Astrocyte of the cerebellum (primary cell): ENCODE results near the gene PRSS27.

ENCODE experiments used
- DNase-seq: peaks from one replicate; pipeline ENCODE4 v3.0.0-alpha.2; 2011; ENCODE audit warnings: low read depth
- H3K4me3 ChIP-seq: 2 replicates; pipeline ENCODE4 v1.5.1; 2011; ENCODE audit warnings: mild to moderate bottlenecking, low read depth, low read length, moderate library complexity
- in situ Hi-C: cut with HindIII; loops from 2 replicates; pipeline ENCODE4 v1.10.0; 2017; ENCODE audit warnings: low sequenced_read_pairs
- TF ChIP-seq, protein P1 (sequence below): IDR thresholded peaks from 2 replicates; pipeline ENCODE4 v1.5.1; 2012; ENCODE audit warnings: low read length, low read depth, moderate library complexity, mild to moderate bottlenecking; ENCODE audit errors: missing control alignments

PRSS27 gene

DNA sequence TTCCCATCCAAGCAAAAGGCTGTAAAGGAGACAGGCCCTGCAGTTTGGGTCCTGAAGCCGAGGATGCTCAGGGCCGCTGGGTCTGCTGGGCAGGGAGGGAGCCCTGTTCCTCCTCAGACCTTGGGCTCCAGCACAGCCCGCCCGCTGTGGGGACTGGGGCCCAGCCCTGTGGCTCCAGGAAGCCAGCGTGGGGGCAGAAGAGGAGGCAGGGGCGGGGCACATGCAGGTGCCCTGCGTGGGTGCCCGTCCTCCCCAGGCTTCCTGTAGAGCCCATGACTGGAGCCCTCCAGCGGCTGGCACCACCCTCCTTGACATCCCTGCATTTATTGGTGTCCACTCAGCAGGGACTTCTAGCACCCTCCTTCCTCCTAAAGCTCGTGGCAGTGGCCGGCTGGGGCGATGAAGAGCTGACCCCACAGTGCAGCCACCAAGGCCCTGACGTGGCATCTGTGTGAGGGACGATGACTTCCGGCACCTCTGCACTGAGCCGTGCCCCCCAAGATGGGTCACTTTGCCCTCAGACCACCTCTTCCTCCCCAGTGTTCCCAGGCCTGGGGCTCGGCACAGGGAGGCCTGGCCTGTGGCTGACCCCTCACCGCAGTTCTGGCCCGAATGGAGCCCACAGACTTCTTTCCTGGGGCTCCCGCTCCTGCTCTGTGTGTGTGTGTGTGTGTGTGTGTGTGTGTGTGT lies 9.9 kb downstream of the PRSS27 start:
- no peak for DNase-seq
- TF ChIP-seq, protein P1, sequence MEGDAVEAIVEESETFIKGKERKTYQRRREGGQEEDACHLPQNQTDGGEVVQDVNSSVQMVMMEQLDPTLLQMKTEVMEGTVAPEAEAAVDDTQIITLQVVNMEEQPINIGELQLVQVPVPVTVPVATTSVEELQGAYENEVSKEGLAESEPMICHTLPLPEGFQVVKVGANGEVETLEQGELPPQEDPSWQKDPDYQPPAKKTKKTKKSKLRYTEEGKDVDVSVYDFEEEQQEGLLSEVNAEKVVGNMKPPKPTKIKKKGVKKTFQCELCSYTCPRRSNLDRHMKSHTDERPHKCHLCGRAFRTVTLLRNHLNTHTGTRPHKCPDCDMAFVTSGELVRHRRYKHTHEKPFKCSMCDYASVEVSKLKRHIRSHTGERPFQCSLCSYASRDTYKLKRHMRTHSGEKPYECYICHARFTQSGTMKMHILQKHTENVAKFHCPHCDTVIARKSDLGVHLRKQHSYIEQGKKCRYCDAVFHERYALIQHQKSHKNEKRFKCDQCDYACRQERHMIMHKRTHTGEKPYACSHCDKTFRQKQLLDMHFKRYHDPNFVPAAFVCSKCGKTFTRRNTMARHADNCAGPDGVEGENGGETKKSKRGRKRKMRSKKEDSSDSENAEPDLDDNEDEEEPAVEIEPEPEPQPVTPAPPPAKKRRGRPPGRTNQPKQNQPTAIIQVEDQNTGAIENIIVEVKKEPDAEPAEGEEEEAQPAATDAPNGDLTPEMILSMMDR, result no peak
- in situ Hi-C loops, result no loop called here
- H3K4me3 ChIP-seq, result no peak overlapping the region

DNA sequence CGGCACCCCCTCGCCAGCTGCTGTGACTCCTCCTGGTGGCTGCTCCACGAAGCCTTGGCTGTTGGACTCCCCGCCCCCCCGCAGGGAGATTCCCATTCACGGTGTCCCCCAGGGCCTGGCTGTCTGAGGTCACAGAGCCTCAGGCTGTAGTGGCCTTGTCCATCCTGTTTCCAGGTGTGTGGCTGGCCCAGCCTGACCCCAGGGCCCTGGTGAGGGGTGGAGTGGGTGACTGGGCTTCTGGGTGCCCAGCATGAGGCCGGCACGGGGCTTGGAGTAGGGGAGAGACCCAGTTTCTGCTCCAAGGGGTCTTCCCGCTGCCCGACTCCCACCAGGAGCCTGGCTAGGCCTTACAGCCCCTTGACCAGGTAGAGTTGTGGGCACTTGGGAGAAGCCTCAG lies 10.4 kb downstream of the PRSS27 start:
- H3K4me3 ChIP-seq, result no peak overlapping the region
- in situ Hi-C loops, result no loop called here
- no peak for DNase-seq
- TF ChIP-seq, protein P1, result no peak

DNA sequence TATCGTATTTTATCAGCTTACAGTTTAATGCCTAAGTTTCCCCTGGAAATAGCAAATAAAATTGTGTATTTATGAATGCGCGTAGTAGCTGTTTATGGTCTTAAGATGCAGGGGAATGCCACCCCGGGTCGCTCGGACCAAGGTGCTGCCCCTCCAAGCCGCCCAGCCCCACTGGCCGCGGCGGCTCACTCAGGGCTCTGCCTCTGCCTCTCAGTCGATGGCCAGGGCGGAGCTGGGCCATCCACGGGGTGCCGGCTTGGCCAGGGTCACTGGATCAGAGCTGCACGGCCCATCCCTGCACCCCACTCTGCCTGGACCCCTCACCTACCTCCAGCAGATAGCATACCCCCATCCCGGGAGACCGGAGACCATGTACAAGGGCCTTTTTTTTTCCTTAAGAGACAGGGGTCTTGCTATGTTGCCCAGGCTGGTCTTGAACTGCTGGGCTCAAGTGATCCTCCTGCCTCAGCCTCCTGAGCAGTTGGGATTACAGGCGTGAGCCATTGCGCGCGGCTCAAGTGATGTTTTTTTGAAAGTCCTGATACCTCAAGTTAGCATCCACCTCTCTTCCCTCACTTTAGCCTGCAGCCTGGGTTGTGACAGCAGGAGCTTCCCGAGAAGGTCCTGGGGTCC lies 11.0 kb downstream of the PRSS27 start:
- DNase-seq, result no peak
- in situ Hi-C loops, result no loop called here
- TF ChIP-seq, protein P1, result no peak
- H3K4me3 ChIP-seq, result no peak overlapping the region

DNA sequence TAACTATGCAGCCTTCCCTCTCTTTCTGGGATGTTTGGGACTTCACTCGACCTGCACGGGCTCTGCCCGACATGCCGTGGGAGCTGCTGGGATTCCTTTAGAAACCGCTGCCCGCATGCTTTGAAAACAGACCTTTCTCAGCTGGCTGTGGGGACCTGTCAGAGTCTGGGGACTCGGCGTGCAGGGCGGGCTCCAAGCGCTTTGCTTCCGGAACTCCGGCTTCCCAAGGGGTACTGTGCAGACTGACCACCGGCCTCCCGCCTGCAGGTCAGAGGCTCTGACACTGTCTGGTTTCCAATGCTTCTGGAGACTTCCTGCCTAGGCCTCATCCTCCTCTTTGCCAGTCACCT lies 11.8 kb downstream of the PRSS27 start:
- in situ Hi-C loops, result no loop called here

DNA sequence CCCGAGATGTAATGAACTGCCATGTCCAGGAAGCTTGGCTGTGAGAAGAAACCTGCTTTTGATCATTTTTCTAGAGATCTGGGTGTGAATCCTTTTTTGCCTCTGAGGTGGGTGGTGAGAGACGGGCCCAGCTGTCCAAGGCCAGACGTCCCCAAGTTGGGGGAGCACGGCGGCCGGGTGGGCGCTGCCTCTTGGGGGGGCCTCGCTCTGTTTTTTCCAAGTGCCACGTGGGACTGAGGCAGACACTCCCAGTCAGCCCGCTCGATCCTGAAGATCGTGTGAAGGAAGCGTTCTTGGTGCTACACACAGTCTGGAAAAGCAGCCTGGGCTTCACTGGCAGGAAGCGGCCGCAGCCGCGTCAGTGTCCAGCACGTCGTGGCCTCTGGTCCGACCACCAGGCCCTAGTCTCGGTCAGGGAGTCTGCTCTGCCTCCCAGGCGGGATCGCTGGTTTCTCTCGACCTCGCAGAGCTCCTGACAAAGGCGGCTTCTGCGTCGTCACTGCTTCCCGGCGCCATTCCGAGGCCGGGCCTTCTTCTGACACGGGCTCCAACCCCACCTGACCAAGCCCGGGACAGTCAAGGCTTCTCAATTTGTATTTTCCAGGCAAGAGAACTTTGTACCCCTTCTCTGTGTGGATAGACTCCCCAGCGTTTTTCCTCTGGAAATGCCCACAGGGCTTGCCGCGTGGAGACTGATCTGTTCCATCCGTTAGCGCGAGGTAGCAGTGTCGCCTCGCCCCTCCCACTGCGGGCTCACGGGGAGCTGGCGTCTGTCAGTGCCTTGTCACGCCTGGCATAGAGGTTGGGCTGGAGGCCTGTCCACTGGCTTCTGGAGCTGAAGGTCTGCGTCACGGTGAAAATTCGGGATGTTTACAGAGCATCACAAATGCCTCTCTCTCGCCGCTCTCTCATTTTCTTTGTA lies 12.4 kb downstream of the PRSS27 start:
- TF ChIP-seq, protein P1, result no peak
- H3K4me3 ChIP-seq, result no peak overlapping the region
- DNase-seq, result no peak
- in situ Hi-C loops, result no loop called here

More for the DNA sequence above, 11.8 kb downstream of the PRSS27 start:
- DNase-seq, result no peak
- TF ChIP-seq, protein P1, result no peak
- no peak overlapping the region for H3K4me3 ChIP-seq

DNA sequence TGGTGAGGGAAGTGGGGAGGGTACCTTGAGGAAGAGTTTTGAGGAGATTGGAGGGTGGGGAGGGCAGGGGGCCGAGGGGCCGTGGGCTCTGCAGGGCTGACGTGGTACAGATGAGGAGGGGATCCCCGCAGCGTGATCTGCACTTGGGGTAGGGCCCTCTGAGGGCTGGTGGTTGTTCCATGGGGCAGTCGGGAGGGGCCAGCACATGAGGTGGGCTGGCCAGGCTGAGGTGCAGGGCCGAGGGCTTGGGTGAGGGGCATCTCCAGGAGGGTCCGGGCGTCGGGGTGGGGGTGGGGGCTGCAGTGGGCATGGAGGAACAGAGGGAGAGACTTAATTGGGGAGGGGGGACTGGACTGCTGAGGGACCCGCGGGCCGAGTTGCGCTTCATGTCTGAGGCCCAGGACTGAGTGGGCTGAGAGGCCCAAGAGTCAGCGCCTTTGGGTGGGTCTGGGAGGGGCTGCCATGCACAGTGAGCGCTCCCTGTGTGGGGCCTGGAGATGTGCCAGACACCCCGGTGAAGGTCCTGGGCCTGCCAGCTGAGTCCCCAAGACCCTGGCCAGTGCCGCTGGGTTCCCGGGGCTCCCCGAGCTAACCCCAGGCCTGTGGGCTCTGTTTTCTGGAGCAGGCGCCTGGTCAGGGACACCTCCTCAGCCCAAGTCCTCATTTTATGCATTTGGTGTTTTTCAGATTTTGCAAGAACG lies 13.3 kb downstream of the PRSS27 start:
- H3K4me3 ChIP-seq, result no peak overlapping the region
- in situ Hi-C loops, result no loop called here
- no peak for DNase-seq
- TF ChIP-seq, protein P1, result no peak
